K562 (cell line): Measurements from ENCODE around the gene HES3. TPM values are rescaled to one million over a fixed set of nuclear protein-coding genes. Genes with fewer than 3 reads are reported as not detected.

Experiments used
- BRD4 ChIP-seq: fragments of 200-600 bp; sonication (generic); IDR thresholded peaks from 2 replicates; pipeline ENCODE4 v1.6.1; 2017; ENCODE audit warnings: inconsistent platforms
- CUX1 ChIP-seq: fragments of 200-800 bp; sonication (Bioruptor generic); IDR thresholded peaks from 2 replicates; pipeline ENCODE4 v1.6.1; 2016; ENCODE audit warnings: missing genetic modification characterization, missing compliant biosample characterization
- NUFIP1 ChIP-seq: fragments of 450-650 bp; IDR thresholded peaks from 2 replicates; pipeline ENCODE4 v1.6.1; 2018; ENCODE audit not compliant: partially characterized antibody
- SIN3B ChIP-seq: fragments of 450-650 bp; IDR thresholded peaks from 2 replicates; pipeline ENCODE4 v1.6.1; 2017; ENCODE audit warnings: low read depth, mild to moderate bottlenecking, moderate library complexity
- TFAP4 ChIP-seq: sonication (generic); formaldehyde crosslinking; IDR thresholded peaks from 2 replicates; pipeline ENCODE4 v1.8.0; 2022; ENCODE audit warnings: missing genetic modification reagents, mild to moderate bottlenecking, moderate library complexity, borderline replicate concordance
- ZNF41 ChIP-seq: fragments of 250-450 bp; sonication (Bioruptor Pico); conservative IDR thresholded peaks from 2 replicates; pipeline ENCODE4 v1.4.0; 2020; ENCODE audit warnings: mild to moderate bottlenecking
- ZNF668 ChIP-seq: fragments of 250-450 bp; sonication (Bioruptor Pico); IDR thresholded peaks from 2 replicates; pipeline ENCODE4 v1.8.0; 2022; ENCODE audit warnings: mild to moderate bottlenecking, inconsistent platforms
- polyA plus RNA-seq, 8 experiments: library from polyadenylated mRNA; depleted of rRNA in 4 of 8; stranded (reverse) in 5 of 8; unstranded in 3 of 8; fragments of >200 nt; fragmentation: Nextera tagmentation in 2 of 8; fragmentation: Illumina TruSeq in 1 of 8; extraction: Ambion mirVana in 2 of 8; extraction: Trizol in 1 of 8; gene quantifications; 2 replicates each; pipeline versions ENCODE4 v1.2.1 to v1.2.3, GENCODE V29; 2011 to 2014; ENCODE audit warnings: inconsistent platforms in 1 of 8, missing spikeins in 1 of 8
- total RNA-seq, 7 experiments: library from RNA; depleted of rRNA in 6 of 7; stranded (reverse); fragments of >200 nt in 6 of 7; fragmentation: Illumina TruSeq in 2 of 7; extraction: Trizol in 2 of 7; gene quantifications; 2 replicates each; pipeline versions ENCODE4 v1.2.1 to v1.2.3, GENCODE V29; 2011 to 2021; ENCODE audit warnings: low replicate concordance in 1 of 7
- TF ChIP-seq, protein P1 (sequence below): sonication (generic); formaldehyde crosslinking; IDR thresholded peaks from 2 replicates; pipeline ENCODE4 v1.8.1; 2023; ENCODE audit warnings: missing genetic modification reagents, mild to moderate bottlenecking, borderline replicate concordance
- TF ChIP-seq, protein P2 (sequence below), 2 experiments: IDR thresholded peaks; 2 replicates each; pipeline ENCODE4 v1.6.1; 2012; ENCODE audit warnings: improper control_type of control experiment in 2 of 2, low read depth in 2 of 2, low read length in 2 of 2, borderline replicate concordance in 1 of 2
- TF ChIP-seq, protein P3 (sequence below): fragments of 250-450 bp; sonication (Bioruptor Pico); IDR thresholded peaks from 2 replicates; pipeline ENCODE4 v1.4.0; 2020

Gene HES3
- total and polyA plus RNA-seq, 9 of the 15 experiments (the other 6 are each of a cell fraction or from before 2014, with no cell fraction given) = not detected

DNA sequence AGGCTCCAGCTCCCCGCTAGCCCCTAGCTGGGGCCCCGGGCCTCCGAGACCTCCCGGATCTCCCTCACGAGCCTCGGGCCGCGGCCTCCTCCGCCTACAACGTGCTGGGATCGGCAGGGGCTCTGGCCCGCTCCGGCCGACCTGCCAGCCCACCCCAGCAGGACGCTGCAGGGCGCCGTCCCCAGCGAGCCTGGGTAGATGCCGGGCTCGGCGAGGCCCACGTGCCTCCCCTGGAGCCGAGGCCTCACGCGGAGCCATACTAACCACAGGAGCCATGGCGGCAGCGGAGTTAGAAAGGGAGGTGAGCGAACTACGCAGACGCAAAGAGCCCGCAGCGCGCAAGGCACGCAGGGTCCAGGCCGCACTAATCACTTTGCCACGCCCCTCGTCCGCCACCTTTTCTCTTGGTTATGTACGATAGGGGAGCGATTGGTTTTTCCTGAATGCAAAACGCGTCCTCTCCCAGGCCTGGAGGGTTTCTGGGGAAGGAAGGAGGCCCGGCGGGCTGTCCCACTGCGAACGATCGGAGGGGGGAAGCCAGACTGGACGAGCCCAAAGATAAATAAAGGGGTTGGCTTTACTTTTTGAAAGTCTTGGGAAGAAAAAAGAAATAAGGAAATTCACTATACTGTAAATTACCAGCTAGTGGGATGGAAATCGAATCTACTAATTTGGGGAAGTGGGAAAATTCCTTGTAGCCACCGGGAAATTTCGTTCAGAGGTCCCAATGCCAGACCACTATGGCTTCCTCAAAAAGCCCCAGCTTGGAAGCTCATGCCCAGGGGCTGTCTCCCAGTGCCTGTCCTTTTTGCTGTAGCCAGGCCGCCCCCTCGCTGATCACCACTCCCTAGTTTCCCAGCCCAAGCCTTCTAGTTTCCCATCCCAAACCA is 44.4 kb upstream of the HES3 start, which contains the start of gene RPL22 (continued):
- TF ChIP-seq, protein P1, sequence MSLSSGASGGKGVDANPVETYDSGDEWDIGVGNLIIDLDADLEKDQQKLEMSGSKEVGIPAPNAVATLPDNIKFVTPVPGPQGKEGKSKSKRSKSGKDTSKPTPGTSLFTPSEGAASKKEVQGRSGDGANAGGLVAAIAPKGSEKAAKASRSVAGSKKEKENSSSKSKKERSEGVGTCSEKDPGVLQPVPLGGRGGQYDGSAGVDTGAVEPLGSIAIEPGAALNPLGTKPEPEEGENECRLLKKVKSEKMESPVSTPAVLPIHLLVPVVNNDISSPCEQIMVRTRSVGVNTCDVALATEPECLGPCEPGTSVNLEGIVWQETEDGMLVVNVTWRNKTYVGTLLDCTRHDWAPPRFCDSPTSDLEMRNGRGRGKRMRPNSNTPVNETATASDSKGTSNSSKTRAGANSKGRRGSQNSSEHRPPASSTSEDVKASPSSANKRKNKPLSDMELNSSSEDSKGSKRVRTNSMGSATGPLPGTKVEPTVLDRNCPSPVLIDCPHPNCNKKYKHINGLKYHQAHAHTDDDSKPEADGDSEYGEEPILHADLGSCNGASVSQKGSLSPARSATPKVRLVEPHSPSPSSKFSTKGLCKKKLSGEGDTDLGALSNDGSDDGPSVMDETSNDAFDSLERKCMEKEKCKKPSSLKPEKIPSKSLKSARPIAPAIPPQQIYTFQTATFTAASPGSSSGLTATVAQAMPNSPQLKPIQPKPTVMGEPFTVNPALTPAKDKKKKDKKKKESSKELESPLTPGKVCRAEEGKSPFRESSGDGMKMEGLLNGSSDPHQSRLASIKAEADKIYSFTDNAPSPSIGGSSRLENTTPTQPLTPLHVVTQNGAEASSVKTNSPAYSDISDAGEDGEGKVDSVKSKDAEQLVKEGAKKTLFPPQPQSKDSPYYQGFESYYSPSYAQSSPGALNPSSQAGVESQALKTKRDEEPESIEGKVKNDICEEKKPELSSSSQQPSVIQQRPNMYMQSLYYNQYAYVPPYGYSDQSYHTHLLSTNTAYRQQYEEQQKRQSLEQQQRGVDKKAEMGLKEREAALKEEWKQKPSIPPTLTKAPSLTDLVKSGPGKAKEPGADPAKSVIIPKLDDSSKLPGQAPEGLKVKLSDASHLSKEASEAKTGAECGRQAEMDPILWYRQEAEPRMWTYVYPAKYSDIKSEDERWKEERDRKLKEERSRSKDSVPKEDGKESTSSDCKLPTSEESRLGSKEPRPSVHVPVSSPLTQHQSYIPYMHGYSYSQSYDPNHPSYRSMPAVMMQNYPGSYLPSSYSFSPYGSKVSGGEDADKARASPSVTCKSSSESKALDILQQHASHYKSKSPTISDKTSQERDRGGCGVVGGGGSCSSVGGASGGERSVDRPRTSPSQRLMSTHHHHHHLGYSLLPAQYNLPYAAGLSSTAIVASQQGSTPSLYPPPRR (CRISPR knock-in tag) = peak; percentile 92; the same call in 1 of the 2 replicates
- peak; percentile 82 for TF ChIP-seq SIN3B
- no peak for TF ChIP-seq NUFIP1
- no peak for TF ChIP-seq ZNF668 (CRISPR knock-in tag)
- TF ChIP-seq, protein P2, sequence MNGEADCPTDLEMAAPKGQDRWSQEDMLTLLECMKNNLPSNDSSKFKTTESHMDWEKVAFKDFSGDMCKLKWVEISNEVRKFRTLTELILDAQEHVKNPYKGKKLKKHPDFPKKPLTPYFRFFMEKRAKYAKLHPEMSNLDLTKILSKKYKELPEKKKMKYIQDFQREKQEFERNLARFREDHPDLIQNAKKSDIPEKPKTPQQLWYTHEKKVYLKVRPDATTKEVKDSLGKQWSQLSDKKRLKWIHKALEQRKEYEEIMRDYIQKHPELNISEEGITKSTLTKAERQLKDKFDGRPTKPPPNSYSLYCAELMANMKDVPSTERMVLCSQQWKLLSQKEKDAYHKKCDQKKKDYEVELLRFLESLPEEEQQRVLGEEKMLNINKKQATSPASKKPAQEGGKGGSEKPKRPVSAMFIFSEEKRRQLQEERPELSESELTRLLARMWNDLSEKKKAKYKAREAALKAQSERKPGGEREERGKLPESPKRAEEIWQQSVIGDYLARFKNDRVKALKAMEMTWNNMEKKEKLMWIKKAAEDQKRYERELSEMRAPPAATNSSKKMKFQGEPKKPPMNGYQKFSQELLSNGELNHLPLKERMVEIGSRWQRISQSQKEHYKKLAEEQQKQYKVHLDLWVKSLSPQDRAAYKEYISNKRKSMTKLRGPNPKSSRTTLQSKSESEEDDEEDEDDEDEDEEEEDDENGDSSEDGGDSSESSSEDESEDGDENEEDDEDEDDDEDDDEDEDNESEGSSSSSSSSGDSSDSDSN (IDR thresholded peaks at IDR 0.05; ENCODE audit: borderline replicate concordance in 1 of 2, low read depth in 2 of 2, low read length in 2 of 2) = peak; percentile 33 to 80; a peak in 1 of 4 replicates
- peak; percentile 85 for TF ChIP-seq TFAP4 (CRISPR knock-in tag)
- peak; percentile 98 for TF ChIP-seq BRD4
- TF ChIP-seq CUX1 (CRISPR knock-in tag) = 0 out of 2 replicates have a peak, but pooled peaks have one; percentile 42
- TF ChIP-seq, protein P3, sequence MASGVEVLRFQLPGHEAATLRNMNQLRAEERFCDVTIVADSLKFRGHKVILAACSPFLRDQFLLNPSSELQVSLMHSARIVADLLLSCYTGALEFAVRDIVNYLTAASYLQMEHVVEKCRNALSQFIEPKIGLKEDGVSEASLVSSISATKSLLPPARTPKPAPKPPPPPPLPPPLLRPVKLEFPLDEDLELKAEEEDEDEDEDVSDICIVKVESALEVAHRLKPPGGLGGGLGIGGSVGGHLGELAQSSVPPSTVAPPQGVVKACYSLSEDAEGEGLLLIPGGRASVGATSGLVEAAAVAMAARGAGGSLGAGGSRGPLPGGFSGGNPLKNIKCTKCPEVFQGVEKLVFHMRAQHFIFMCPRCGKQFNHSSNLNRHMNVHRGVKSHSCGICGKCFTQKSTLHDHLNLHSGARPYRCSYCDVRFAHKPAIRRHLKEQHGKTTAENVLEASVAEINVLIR (CRISPR knock-in tag) = peak; percentile 48; the same call in 1 of the 2 replicates
- no peak for TF ChIP-seq ZNF41
